SK-N-SH treated with all-trans-retinoic acid at 6 μM for 48 hours (cell line): ENCODE data around the gene UBE2I.

Experiments
- ZFP3 ChIP-seq: fragments of 250-450 bp; sonication (Bioruptor Pico); IDR thresholded peaks from 2 replicates; pipeline ENCODE4 v1.5.0; 2020; ENCODE audit warnings: mild to moderate bottlenecking, moderate library complexity
- TF ChIP-seq, protein P1 (sequence below): fragments of 250-450 bp; sonication (Bioruptor Pico); IDR thresholded peaks from 2 replicates; pipeline ENCODE4 v1.5.1; 2020; ENCODE audit warnings: low read depth, mild to moderate bottlenecking, moderate library complexity

GRCh38 chr16:1349351-1349750, 39.9 kb downstream of the UBE2I start:
- TF ChIP-seq, protein P1, sequence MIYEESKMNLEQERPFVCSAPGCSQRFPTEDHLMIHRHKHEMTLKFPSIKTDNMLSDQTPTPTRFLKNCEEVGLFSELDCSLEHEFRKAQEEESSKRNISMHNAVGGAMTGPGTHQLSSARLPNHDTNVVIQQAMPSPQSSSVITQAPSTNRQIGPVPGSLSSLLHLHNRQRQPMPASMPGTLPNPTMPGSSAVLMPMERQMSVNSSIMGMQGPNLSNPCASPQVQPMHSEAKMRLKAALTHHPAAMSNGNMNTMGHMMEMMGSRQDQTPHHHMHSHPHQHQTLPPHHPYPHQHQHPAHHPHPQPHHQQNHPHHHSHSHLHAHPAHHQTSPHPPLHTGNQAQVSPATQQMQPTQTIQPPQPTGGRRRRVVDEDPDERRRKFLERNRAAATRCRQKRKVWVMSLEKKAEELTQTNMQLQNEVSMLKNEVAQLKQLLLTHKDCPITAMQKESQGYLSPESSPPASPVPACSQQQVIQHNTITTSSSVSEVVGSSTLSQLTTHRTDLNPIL (CRISPR knock-in tag): no peak
- no peak for TF ChIP-seq ZFP3 (CRISPR knock-in tag)
